NAMALWA (cell line): ENCODE measurements around the gene RAB3IL1.

ENCODE experiments used
- DNase-seq: peaks from one replicate; pipeline ENCODE4 v3.0.0-alpha.2; 2015; ENCODE audit warnings: low spot score

The RAB3IL1 gene

GRCh38 chr11:61952882-61953281 is 35.5 kb upstream of the RAB3IL1 start:
- no peak for DNase-seq

- no peak for DNase-seq
Measured at GRCh38 chr11:61951484-61952135, 34.2 kb upstream of the RAB3IL1 start.

GRCh38 chr11:61950035-61950547 is 32.7 kb upstream of the RAB3IL1 start, which contains the start of gene BEST1:
TSS of gene BEST1 (plus strand) at chr11:61950351. CDS start at chr11:61951807, 1,456 bp downstream.
- no peak for DNase-seq

GRCh38 chr11:61949169-61950034 is 32.0 kb upstream of the RAB3IL1 start:
- peak; percentile 86 for DNase-seq

- DNase-seq = no peak
Measured at GRCh38 chr11:61948505-61948904, 31.1 kb upstream of the RAB3IL1 start.

- DNase-seq = peak; percentile 83
Measured at GRCh38 chr11:61947486-61948210, 30.3 kb upstream of the RAB3IL1 start.

- DNase-seq = no peak
Measured at GRCh38 chr11:61946894-61947293, 29.5 kb upstream of the RAB3IL1 start.

GRCh38 chr11:61945191-61945590 is 27.8 kb upstream of the RAB3IL1 start:
- DNase-seq = no peak

- no peak for DNase-seq
Measured at GRCh38 chr11:61940466-61940865, 23.1 kb upstream of the RAB3IL1 start.

- no peak for DNase-seq
Measured at GRCh38 chr11:61935861-61936260, 18.5 kb upstream of the RAB3IL1 start.

- no peak for DNase-seq
Measured at GRCh38 chr11:61930933-61931332, 13.6 kb upstream of the RAB3IL1 start.

GRCh38 chr11:61928606-61929005 is 11.2 kb upstream of the RAB3IL1 start:
- no peak for DNase-seq

- no peak for DNase-seq
Measured at GRCh38 chr11:61927501-61927900, 10.1 kb upstream of the RAB3IL1 start.

GRCh38 chr11:61926235-61926634 is 8.9 kb upstream of the RAB3IL1 start:
- DNase-seq = no peak

- DNase-seq = no peak
Measured at GRCh38 chr11:61925736-61926135, 8.4 kb upstream of the RAB3IL1 start.

GRCh38 chr11:61924064-61924455 is 6.7 kb upstream of the RAB3IL1 start:
- no peak for DNase-seq

GRCh38 chr11:61923166-61924063 is 6.0 kb upstream of the RAB3IL1 start:
- DNase-seq = no peak

GRCh38 chr11:61922539-61922938 is 5.2 kb upstream of the RAB3IL1 start:
- no peak for DNase-seq

- no peak for DNase-seq
Measured at GRCh38 chr11:61921446-61921845, 4.1 kb upstream of the RAB3IL1 start.

- DNase-seq = no peak
Measured at GRCh38 chr11:61919705-61920631, 2.6 kb upstream of the RAB3IL1 start.
